ACHN (cell line): ENCODE results near the gene ARHGDIA.

Source experiments
- DNase-seq: peaks from one replicate; pipeline ENCODE4 v3.0.0-alpha.2; 2015
- in situ Hi-C: cut with HindIII; loops from 2 replicates; pipeline ENCODE4 v1.10.0; 2017; ENCODE audit warnings: low sequenced_read_pairs, low pct_ligation_motif_present, low pct_unique_long_range_greater_than_20kb

ARHGDIA gene

DNA sequence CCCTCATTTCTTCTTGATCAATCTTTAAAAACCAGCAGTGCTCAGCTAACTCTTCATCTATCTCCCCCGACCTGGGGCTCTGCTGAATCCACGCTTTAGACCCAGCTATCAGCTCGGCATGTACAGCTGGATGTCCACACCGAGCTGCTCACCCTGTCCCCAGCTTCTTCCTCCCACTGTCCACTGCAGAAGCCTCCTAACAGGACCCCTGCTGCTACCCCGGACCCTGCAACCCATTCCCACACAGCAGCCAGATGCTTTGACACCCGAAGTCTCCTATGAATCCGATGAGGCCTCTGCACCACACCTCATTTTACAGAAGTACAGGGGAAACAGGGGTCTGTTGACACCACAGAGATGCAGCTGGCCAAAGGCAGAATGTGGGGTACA is 53.4 kb downstream of the ARHGDIA start:
- in situ Hi-C loops: no loop called here
- DNase-seq: no peak
